HTR-8/SVneo (cell line): Measurements from ENCODE around the gene PES1.
"Not testable (repeated sequence)": the region's sequence is repeated elsewhere in the genome, so short reads cannot be mapped to it uniquely, and the experiment has no call there.

Experiments used
- DNase-seq: peaks from one replicate; pipeline ENCODE4 v3.0.0; 2011; ENCODE audit warnings: low spot score, mixed read lengths; ENCODE audit not compliant: insufficient read length
- FAIRE-seq: peaks from 2 replicates; lab custom pipeline; 2011; peaks lifted over from hg19 to GRCh38; lab: Jason Lieb, UNC

PES1 gene

GRCh38 chr22:30557243-30557642, 34.5 kb downstream of the PES1 start:
- DNase-seq (no peak), FAIRE-seq (no peak)

- no peak for FAIRE-seq
- no peak for DNase-seq
Observed at GRCh38 chr22:30556388-30556787, 35.3 kb downstream of the PES1 start.

GRCh38 chr22:30555282-30556210, 36.2 kb downstream of the PES1 start:
- DNase-seq = no peak
- no peak for FAIRE-seq

GRCh38 chr22:30553971-30554370, 37.7 kb downstream of the PES1 start:
- DNase-seq (no peak), FAIRE-seq (no peak)

GRCh38 chr22:30552719-30553118, 39.0 kb downstream of the PES1 start:
- DNase-seq (no peak), FAIRE-seq (no peak)

- not testable (repeated sequence) for FAIRE-seq
Observed at GRCh38 chr22:30551813-30552212, 39.9 kb downstream of the PES1 start.

GRCh38 chr22:30547188-30547587, 44.5 kb downstream of the PES1 start:
- DNase-seq = no peak
- no peak for FAIRE-seq

More at GRCh38 chr22:30551813-30552212, 39.9 kb downstream of the PES1 start:
- DNase-seq = not testable (repeated sequence)

- DNase-seq (no peak), FAIRE-seq (no peak)
Observed at GRCh38 chr22:30546616-30547015, 45.1 kb downstream of the PES1 start, which contains the start of gene SEC14L6. SEC14L6 (minus strand) TSS chr22:30546741; CDS start chr22:30546682, 59 bp downstream.

GRCh38 chr22:30542811-30543188, 48.9 kb downstream of the PES1 start:
- DNase-seq = no peak
- no peak for FAIRE-seq

- DNase-seq = no peak
- FAIRE-seq = no peak
Observed at GRCh38 chr22:30541961-30542810, 49.5 kb downstream of the PES1 start.

- DNase-seq, FAIRE-seq: not testable (repeated sequence)
Observed at GRCh38 chr22:30541511-30541910, 50.2 kb downstream of the PES1 start.

GRCh38 chr22:30539368-30539767, 52.3 kb downstream of the PES1 start:
- DNase-seq = no peak
- FAIRE-seq = no peak

- DNase-seq (no peak), FAIRE-seq (no peak)
Observed at GRCh38 chr22:30538280-30538679, 53.4 kb downstream of the PES1 start.

- DNase-seq = no peak
- no peak for FAIRE-seq
Observed at GRCh38 chr22:30537083-30537731, 54.5 kb downstream of the PES1 start.

- FAIRE-seq (no peak), DNase-seq (no peak)
Observed at GRCh38 chr22:30535182-30535581, 56.5 kb downstream of the PES1 start.

GRCh38 chr22:30531651-30532608, 59.8 kb downstream of the PES1 start:
- no peak for DNase-seq
- no peak for FAIRE-seq

GRCh38 chr22:30526656-30527055, 65.1 kb downstream of the PES1 start:
- no peak for FAIRE-seq
- no peak for DNase-seq
